Neutrophil (primary cell): ENCODE data around the gene TMA7B.
A peak's percentile ranks its signal among the peaks of the same experiment; 100 is the strongest.

Experiments used
- H3K27ac ChIP-seq: fragments of 200-600 bp; sonication (generic); 2 replicates; pipeline ENCODE4 v1.5.1; 2016; ENCODE audit warnings: mild to moderate bottlenecking, moderate library complexity
- H3K27me3 ChIP-seq: fragments of 200-600 bp; sonication (generic); 2 replicates; pipeline ENCODE4 v1.6.0; 2016; ENCODE audit warnings: mild to moderate bottlenecking
- H3K36me3 ChIP-seq: fragments of 200-600 bp; sonication (generic); 2 replicates; pipeline ENCODE4 v1.5.1; 2017
- H3K4me1 ChIP-seq, 2 experiments: fragments of 200-600 bp in 1 of 2; sonication (generic) in 1 of 2; 1 replicate in 1 of 2; 2 replicates in 1 of 2; pipeline versions ENCODE4 v1.5.1 to v1.6.1; 2013 to 2016; ENCODE audit warnings: low read depth in 1 of 2, low read length in 1 of 2, mild to moderate bottlenecking in 1 of 2, moderate library complexity in 1 of 2; ENCODE audit not compliant: control insufficient read depth in 1 of 2, insufficient read depth in 1 of 2
- H3K4me3 ChIP-seq, 2 experiments: fragments of 200-600 bp in 1 of 2; sonication (generic) in 1 of 2; 1 replicate in 1 of 2; 2 replicates in 1 of 2; pipeline ENCODE4 v1.5.1; 2013 to 2016; ENCODE audit warnings: low read depth in 1 of 2, low read length in 1 of 2, mild to moderate bottlenecking in 1 of 2, moderate library complexity in 1 of 2
- H3K9me3 ChIP-seq: fragments of 200-600 bp; sonication (generic); 2 replicates; pipeline ENCODE4 v1.5.1; 2016
- TF ChIP-seq, protein P1 (sequence below): fragments of 200-600 bp; sonication (generic); IDR thresholded peaks from 2 replicates; pipeline ENCODE4 v1.5.1; 2016; ENCODE audit warnings: antibody characterized with exemption

Gene TMA7B

GRCh38 chr22:40002935-40003715 lies 42.9 kb downstream of the TMA7B start:
- TF ChIP-seq, protein P1, sequence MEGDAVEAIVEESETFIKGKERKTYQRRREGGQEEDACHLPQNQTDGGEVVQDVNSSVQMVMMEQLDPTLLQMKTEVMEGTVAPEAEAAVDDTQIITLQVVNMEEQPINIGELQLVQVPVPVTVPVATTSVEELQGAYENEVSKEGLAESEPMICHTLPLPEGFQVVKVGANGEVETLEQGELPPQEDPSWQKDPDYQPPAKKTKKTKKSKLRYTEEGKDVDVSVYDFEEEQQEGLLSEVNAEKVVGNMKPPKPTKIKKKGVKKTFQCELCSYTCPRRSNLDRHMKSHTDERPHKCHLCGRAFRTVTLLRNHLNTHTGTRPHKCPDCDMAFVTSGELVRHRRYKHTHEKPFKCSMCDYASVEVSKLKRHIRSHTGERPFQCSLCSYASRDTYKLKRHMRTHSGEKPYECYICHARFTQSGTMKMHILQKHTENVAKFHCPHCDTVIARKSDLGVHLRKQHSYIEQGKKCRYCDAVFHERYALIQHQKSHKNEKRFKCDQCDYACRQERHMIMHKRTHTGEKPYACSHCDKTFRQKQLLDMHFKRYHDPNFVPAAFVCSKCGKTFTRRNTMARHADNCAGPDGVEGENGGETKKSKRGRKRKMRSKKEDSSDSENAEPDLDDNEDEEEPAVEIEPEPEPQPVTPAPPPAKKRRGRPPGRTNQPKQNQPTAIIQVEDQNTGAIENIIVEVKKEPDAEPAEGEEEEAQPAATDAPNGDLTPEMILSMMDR = no peak
- Histone ChIP-seq H3K4me1 (peaks cover 7 to 12% of the 10 kb centered on the region in 2 experiments), H3K27me3 (peaks cover 32% of the 10 kb centered on the region), H3K27ac (no peak overlapping the region), H3K36me3 (no peaks in the 10 kb centered on the region), H3K9me3 (no peaks in the 10 kb centered on the region), H3K4me3 (no peak overlapping the region)

- no peak overlapping the region for H3K4me3 ChIP-seq
- no peaks in the 10 kb centered on the region for H3K9me3 ChIP-seq
- TF ChIP-seq, protein P1 = no peak
- no peak overlapping the region for H3K27ac ChIP-seq
- H3K4me1 ChIP-seq = peaks cover 14 to 20% of the 10 kb centered on the region in 2 experiments
- no peaks in the 10 kb centered on the region for H3K36me3 ChIP-seq
- peaks cover 22% of the 10 kb centered on the region for H3K27me3 ChIP-seq
Observed at GRCh38 chr22:40004836-40005235, 44.6 kb downstream of the TMA7B start.

DNA sequence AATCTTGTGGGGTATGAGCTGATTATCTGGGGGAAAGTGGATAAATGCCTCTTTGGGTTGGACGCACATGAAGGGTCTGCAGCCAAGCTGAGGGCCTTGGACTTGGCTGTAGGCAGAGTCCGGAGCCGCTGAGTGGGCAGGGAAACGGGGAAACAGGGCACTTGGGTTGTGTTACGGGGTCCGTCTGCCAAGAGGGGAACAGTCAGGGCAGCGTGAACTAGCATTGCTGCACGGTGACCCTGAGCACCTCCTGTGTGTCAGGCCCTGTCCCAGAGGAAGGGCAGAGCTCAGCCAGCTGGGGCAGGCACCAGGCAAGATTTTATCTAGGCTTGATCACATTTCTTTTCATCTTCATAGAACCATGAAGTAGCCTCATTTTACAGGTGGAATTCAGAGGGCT lies 46.4 kb downstream of the TMA7B start:
- peaks cover 19 to 22% of the 10 kb centered on the region in 2 experiments for H3K4me1 ChIP-seq
- no peaks in the 10 kb centered on the region for H3K9me3 ChIP-seq
- H3K36me3 ChIP-seq = no peaks in the 10 kb centered on the region
- peaks cover 20% of the 10 kb centered on the region for H3K27me3 ChIP-seq
- no peak overlapping the region for H3K27ac ChIP-seq
- no peak overlapping the region for H3K4me3 ChIP-seq
- TF ChIP-seq, protein P1 = no peak

GRCh38 chr22:40007853-40008710 lies 47.9 kb downstream of the TMA7B start:
- TF ChIP-seq, protein P1 = no peak
- peaks cover 10% of the 10 kb centered on the region for H3K27me3 ChIP-seq
- H3K4me3 ChIP-seq = no peak overlapping the region
- H3K9me3 ChIP-seq = no peaks in the 10 kb centered on the region
- no peaks in the 10 kb centered on the region for H3K36me3 ChIP-seq
- H3K27ac ChIP-seq = peak overlapping the region; percentile 66
- H3K4me1 ChIP-seq = peaks cover 19 to 22% of the 10 kb centered on the region in 2 experiments

GRCh38 chr22:40008726-40009291 lies 48.6 kb downstream of the TMA7B start:
- Histone ChIP-seq H3K36me3 (no peaks in the 10 kb centered on the region), H3K4me1 (peaks cover 19 to 22% of the 10 kb centered on the region in 2 experiments), H3K27ac (no peak overlapping the region), H3K27me3 (peaks cover 10% of the 10 kb centered on the region), H3K4me3 (no peak overlapping the region), H3K9me3 (no peaks in the 10 kb centered on the region)
- TF ChIP-seq, protein P1 = no peak
